ENCODE data around the gene GPR55.

GPR55 gene

DNA sequence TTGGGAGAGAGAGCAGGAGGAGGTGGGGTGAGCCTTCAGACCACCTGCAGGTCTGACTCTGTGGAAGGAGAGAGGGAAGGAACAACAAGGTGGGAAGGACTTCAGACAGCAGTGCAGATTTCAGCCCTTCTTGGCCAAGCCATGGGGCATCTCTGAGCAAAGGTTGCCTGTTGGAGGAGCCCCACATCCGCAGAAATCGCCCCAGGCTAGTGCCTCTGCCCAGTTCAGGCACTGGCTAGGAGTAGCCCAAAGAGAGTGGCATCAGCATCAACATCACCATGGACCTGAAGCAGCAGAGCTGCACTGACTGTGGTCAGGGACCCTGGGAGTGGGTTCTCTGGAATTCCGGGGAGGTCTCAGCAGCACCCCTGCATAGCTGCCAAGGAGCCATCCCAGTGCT, 10.2 kb downstream of the GPR55 start:
- no peak for DNase-seq

DNA sequence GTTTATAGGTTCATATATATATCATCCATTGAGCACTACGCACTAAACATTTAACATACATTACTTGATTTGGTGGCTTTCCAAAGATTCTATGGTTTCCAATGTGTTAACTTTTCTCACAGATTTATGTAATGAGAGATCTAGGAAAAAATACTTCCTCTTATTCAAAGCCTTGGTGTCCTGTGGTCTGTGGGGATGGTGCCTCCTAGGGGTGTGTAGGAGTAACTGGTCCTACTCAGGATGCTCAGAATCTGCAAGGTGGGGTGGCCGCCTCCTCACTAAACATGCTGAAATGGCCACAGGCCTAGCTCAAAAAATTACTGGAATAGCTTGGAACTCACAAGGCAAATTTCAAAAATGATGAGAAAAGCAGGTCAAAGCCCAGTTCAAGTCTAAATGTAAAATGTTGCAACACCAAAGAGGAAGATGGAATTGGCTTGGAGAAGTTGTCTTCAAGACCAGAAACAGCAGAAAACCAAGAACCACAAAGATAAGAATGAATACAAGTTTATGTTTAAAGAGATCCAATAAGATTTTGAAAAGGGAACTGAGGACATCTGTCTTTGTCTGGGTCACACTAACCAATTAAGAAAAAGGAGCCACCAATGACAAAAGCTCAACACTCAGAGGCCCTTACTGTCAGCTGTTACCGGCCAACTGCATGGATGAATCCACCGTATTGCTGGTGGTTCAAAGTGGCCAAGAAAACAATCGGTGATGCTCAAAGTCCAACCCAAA, 11.5 kb downstream of the GPR55 start:
- DNase-seq = no peak

GRCh38 chr2:230912724-230913123, 12.3 kb downstream of the GPR55 start:
- DNase-seq = no peak

DNA sequence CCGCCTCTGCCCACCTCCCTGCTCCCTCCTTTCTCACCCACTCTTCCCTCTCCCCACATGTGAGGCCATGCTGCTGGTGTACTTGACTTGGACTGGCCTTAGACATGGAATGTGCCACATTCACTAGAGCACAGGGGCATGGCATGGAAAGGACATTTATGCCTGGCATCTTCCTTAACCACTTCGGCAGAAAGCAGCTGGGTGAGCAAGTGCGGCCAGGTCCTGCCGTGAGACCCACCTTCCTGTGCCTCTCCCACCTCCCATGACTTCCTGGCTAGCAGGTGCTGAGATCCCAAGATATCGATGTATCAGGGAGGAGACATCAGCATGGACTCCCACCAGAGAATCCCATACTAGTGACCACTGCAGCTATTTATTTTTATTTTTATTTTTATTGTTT, 13.0 kb downstream of the GPR55 start:
- no peak for DNase-seq

- DNase-seq = no peak
Measured at GRCh38 chr2:230910546-230911177, 14.4 kb downstream of the GPR55 start.

- DNase-seq = no peak
Measured at GRCh38 chr2:230909841-230910545, 15.0 kb downstream of the GPR55 start.

DNA sequence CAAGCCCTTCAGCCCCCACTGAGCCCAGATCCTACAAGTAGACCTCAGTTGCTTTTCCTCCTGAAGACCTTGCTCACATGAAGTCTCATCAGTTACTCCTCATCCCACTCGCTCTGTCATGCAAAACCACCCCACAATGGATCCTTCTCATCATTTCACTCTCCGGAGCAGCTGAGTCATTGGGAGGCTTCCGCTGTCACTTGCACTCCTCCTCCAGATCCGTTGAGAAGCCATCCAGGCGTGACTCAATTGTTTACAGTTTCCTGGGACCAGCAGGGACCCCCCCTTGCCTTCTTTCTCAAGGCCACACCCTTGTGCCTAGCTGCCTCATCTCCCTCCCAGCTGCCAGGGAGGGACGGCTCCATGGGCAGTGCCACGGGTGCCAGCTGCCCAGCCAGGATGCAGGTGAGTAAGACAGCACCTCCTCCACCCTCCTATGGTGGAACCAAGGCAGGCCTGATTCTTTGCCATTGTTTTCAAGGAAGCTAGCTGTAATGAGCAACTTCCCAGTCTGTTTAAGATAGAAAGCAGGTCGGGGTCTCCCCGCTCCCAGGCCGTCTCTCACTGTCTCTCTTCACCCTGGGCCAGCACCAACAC, 16.3 kb downstream of the GPR55 start:
- no peak for DNase-seq

- DNase-seq = no peak
Measured at GRCh38 chr2:230908092-230908594, 16.9 kb downstream of the GPR55 start.

GRCh38 chr2:230907361-230908091, 17.5 kb downstream of the GPR55 start:
- no peak for DNase-seq

- no peak for DNase-seq
Measured at GRCh38 chr2:230906471-230907230, 18.4 kb downstream of the GPR55 start.

- no peak for DNase-seq
Measured at GRCh38 chr2:230905448-230906421, 19.3 kb downstream of the GPR55 start.

DNA sequence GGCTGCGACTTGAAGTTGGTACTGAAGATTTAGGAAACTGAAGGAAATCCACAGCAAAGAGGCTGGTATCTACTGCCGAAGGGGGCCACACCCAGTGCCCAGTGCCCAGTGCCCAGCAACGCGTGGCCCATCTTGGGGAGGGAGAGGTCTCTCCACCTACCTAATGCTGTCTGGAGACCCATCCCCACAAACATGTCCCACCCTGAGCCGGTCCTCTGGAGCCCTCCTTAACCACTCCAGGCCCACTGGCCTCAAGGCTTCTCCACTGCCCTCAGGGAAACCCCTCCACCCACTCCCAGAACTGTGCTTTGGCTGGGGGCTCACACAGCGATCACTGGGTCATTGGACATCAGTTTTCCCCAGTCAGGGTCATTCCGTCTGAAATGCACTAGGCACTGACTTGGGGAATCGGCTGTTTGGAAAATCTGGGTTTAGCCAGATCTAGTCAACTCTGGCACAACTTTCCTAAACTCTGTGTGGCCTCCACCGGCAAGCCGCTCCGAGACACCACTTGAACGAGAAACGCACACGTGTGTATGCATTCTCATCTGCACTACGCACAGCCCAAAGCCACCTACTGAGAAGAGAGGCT, 20.1 kb downstream of the GPR55 start:
- no peak for DNase-seq

DNA sequence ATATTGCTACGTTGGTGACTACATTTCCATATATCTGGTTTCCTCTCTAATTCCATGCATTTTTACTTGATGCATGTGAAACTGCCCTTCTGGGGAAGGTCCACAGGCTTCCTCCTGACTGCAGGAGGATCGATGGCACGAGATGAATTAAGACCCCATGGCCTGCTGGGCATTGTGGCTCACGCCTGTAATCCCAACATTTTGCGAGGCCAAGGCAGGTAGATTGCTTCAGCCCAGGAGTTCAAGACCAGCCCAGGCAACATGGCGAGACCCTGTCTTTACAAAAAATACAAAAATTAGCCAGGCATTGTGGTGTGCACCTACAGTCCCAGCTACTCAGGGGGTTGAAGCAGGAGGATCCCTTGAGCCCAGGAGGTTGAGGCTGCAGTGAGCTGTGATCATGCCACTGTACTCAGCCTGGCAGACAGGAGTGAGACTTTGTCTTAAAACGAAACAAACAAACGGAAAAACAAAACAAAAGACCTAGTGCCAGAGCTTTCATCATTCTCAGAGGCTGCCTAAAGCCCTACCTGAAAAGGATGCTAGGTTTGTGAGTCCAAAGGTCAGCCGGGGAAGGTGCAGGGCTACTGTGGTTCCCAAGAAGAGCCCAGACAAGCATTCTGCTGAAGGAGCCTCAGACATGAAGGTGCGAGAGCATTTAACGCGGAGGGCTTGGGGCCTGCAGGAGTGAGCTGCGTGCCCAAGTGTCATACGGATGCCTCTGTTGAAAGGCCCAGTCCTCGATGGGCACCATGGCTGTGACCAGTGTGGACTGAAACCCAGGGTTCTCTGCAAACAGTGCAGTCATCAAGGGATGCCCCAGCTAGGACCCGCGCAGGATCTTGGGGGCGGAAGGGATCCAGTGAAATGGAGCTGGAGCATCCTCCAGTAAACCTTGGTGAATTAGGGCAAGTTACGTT, 21.6 kb downstream of the GPR55 start:
- DNase-seq = no peak

DNA sequence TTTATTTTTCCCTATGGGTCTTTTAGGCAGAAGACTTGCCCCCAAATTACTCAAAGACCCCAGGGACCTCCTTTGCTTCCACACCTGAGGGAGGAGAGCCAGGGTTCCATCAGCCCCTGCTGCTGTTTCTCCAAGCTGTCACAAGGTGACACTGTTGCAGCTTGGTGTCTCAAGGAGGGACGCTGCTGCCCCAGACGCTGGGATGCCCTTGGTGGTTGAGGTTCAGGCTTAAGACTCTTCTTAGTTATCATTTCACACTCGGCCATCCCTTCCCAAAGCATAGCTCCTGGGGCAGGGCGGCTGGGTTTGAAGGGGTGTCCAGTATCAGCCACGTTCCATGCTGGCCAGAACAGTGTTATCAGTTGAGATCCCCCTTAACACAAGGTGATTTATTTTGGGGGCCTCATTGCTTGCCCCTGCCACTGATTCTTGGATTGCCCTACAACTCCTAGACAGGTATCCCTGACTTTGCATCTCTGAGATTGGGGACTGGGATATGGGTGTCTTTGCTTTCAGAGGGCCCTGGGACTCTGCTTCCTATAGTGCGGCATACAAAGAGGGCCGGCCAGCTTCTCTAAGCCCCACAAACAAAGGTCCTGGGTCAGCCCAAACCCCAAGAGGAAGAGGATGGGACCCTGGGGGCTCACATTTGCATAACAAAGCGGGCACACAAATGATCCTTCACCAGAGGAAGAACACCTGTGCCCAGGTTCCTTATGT, 22.7 kb downstream of the GPR55 start:
- peak; percentile 22 for DNase-seq

DNA sequence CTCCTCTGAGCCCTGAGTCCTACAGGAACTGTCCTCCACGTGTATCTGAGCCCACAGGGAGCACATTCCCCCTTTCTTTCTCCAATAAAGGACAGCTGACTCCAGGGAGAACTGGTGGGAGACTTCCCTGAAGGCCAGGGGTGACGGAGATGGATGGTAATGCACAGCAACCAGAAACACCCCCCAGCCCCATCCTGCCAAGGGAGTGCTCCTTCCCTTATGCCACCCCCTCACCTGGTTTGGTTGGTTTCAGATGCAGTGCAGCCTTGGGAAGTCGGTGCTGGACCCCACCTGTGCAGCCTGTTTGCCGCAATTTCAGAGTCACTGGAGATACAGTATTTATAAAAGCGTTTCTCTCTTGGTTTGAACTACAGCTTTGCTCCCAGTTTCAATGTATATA, 24.0 kb downstream of the GPR55 start:
- DNase-seq = no peak

- no peak for DNase-seq
Measured at GRCh38 chr2:230900336-230900995, 24.6 kb downstream of the GPR55 start.

DNA sequence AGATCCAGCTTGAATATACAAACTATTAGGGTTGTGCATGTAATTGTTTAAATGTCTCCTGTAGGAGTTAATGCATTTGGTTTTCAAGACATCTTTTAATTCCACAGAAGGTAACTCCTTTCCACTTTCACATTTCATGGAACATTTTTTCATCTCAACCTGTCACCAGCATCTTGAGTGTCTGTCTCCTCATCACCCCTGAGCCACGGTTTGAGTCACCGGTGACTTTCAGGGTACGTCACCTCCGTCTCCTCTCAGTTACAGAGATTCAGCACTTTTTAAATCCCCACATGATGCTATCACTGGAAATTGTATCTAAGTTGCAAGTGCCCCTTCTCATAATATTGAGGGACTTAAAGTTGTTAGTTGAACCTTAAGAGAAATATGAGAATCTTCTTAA, 25.3 kb downstream of the GPR55 start:
- DNase-seq = no peak

GRCh38 chr2:230899287-230899686, 25.8 kb downstream of the GPR55 start:
- DNase-seq = no peak

All from NCI-H1092 (cell line).